HFFc6 (cell line): ENCODE measurements around the gene RNU6-9. TPM values are rescaled to one million over a fixed set of nuclear protein-coding genes. Genes with fewer than 3 reads are reported as not detected.
"Not testable (repeated sequence)": the region's sequence is repeated elsewhere in the genome, so short reads cannot be mapped to it uniquely, and the experiment has no call there.

Experiments
- DNase-seq: peaks from one replicate; pipeline ENCODE4 v3.0.0-alpha.2; 2018
- H3K27ac Mint-ChIP-seq: 2 replicates; pipeline ENCODE4 v1.8.0; 2020; ENCODE audit warnings: mild to moderate bottlenecking, mixed read lengths
- H3K27me3 Mint-ChIP-seq: 2 replicates; pipeline ENCODE4 v1.8.0; 2021; ENCODE audit warnings: mild to moderate bottlenecking, moderate library complexity, mixed read lengths; ENCODE audit not compliant: insufficient read depth
- H3K36me3 Mint-ChIP-seq: 2 replicates; pipeline ENCODE4 v1.8.0; 2021; ENCODE audit warnings: low read depth, mixed read lengths
- H3K4me1 Mint-ChIP-seq: 2 replicates; pipeline ENCODE4 v1.8.0; 2020; ENCODE audit warnings: low read depth, mixed read lengths
- H3K4me3 Mint-ChIP-seq: 2 replicates; pipeline ENCODE4 v1.8.0; 2020; ENCODE audit warnings: mild to moderate bottlenecking, moderate library complexity, mixed read lengths
- H3K9me3 Mint-ChIP-seq: 2 replicates; pipeline ENCODE4 v1.8.0; 2020; ENCODE audit warnings: mild to moderate bottlenecking, mixed read lengths
- total RNA-seq, 6 experiments: library from RNA; stranded (reverse); fragmentation: NEBNext Ultra II Directional; extraction: Animal tissue kit (Norgen Biotek cat#: 25700); gene quantifications; 2 replicates in 1 of 6; 3 replicates in 5 of 6; pipeline ENCODE4 v1.2.3, GENCODE V29; 2021
- TF ChIP-seq, protein P1 (sequence below): fragments of 200-600 bp; sonication (generic); IDR thresholded peaks from 2 replicates; pipeline ENCODE4 v1.5.0; 2021; ENCODE audit warnings: antibody characterized with exemption, mild to moderate bottlenecking

The RNU6-9 gene
- total RNA-seq, 6 experiments from 2014 or later: not detected

DNA sequence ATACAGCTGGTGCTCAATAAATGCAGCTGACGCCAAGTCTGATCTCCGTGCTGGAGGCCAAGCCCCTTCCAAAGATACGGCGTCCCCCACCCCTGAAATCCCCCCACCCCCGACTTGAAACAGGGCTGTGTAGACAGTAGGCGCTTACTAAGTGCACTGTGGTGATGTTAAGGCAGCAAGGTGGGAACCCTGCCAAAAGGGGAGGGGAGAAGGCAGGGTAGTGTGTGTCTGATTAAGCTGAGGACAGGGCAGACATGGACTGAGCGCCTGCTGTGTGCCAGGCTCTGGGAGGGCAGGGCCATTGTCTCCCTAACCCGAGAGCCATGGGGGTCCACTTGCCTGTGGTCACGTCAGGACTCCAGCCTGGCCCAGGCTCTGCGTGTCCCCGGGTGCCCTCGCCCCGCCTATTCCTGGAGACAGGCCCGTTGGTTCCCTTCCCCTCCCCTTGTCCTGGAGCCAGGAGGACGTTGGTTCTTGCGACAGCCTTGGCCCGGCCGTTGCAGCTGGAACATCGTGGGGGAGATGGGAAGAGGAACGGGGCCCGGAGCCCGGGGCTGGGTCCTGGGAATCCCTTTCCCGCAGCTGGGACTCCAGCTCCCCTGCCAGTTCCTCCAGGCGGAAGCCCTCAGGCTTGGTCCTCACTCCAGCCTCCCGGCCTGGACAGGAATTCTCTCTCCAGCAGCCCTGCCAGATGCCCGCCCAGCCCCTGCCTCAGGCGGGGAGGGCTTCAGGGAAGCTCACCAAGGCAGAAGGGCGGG lies 42.9 kb upstream of the RNU6-9 start:
- TF ChIP-seq, protein P1, sequence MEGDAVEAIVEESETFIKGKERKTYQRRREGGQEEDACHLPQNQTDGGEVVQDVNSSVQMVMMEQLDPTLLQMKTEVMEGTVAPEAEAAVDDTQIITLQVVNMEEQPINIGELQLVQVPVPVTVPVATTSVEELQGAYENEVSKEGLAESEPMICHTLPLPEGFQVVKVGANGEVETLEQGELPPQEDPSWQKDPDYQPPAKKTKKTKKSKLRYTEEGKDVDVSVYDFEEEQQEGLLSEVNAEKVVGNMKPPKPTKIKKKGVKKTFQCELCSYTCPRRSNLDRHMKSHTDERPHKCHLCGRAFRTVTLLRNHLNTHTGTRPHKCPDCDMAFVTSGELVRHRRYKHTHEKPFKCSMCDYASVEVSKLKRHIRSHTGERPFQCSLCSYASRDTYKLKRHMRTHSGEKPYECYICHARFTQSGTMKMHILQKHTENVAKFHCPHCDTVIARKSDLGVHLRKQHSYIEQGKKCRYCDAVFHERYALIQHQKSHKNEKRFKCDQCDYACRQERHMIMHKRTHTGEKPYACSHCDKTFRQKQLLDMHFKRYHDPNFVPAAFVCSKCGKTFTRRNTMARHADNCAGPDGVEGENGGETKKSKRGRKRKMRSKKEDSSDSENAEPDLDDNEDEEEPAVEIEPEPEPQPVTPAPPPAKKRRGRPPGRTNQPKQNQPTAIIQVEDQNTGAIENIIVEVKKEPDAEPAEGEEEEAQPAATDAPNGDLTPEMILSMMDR: no peak
- Mint-ChIP-seq H3K36me3 (no peaks in the 10 kb centered on the region), H3K27ac (peak overlapping the region; percentile 54), H3K27me3 (peaks cover 12% of the 10 kb centered on the region), H3K9me3 (no peaks in the 10 kb centered on the region), H3K4me1 (no peaks in the 10 kb centered on the region), H3K4me3 (no peak overlapping the region)
- peak; percentile 68 for DNase-seq

DNA sequence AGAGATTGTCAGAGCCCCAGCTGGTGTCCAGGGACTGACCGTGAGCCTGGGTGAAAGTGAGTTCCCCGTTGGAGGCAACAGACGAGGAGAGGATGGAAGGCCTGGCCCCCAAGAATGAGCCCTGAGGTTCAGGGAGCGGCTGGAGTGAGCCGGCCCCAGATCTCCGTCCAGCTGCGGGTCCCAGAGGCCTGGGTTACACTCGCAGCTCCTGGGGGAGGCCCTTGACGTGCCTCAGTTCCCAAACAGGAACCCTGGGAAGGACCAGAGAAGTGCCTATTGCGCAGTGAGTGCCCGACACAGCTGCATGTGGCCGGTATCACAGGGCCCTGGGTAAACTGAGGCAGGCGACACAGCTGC lies 42.3 kb upstream of the RNU6-9 start:
- Mint-ChIP-seq H3K4me3 (no peak overlapping the region), H3K9me3 (no peaks in the 10 kb centered on the region), H3K27ac (peak overlapping the region; percentile 54), H3K27me3 (peaks cover 8% of the 10 kb centered on the region), H3K36me3 (no peaks in the 10 kb centered on the region), H3K4me1 (no peaks in the 10 kb centered on the region)
- no peak for DNase-seq
- TF ChIP-seq, protein P1: no peak

DNA sequence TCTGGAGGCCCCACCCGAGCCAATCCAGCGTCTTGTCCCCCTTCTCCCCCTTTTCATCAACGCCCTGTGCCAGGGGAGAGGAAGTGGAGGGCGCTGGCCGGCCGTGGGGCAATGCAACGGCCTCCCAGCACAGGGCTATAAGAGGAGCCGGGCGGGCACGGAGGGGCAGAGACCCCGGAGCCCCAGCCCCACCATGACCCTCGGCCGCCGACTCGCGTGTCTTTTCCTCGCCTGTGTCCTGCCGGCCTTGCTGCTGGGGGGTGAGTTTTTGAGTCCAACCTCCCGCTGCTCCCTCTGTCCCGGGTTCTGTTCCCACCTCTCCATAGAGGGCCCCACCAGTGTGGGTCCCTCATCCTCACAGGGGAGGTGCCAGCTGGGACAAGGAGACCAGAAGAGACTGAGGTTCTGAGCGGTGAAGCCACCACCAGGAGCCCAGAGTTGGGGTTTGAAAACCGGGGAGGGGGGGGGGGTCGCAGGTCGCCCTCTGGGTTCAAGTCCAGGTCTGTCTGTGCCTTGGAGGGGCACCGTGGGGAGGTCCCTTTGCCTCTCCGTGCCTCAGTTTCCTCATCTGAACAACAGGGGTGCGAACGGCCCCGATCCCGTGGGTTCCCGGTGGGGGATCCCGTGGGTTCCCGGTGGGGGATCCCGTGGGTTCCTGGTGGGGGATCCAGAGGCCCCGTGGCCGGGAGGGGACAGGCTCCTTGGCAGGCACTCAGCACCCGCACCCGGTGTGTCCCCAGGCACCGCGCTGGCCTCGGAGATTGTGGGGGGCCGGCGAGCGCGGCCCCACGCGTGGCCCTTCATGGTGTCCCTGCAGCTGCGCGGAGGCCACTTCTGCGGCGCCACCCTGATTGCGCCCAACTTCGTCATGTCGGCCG lies 40.9 kb upstream of the RNU6-9 start, which contains the start of gene ELANE:
Gene ELANE, plus strand, starts transcription at position 168 of the 878 bp plus-strand sequence. Its CDS starts 26 bp downstream, at position 194.
- TF ChIP-seq, protein P1: no peak
- H3K4me1 Mint-ChIP-seq: no peaks in the 10 kb centered on the region
- H3K27me3 Mint-ChIP-seq: peaks cover under 1% of the 10 kb centered on the region; the same call in 1 of the 2 replicates
- H3K9me3 Mint-ChIP-seq: no peaks in the 10 kb centered on the region
- H3K4me3 Mint-ChIP-seq: no peak within 1 kb of the TSS
- H3K36me3 Mint-ChIP-seq: no peaks in the 10 kb centered on the region
- H3K27ac Mint-ChIP-seq: no peak within 1 kb of the TSS; the same call in 1 of the 2 replicates
- DNase-seq: no peak

DNA sequence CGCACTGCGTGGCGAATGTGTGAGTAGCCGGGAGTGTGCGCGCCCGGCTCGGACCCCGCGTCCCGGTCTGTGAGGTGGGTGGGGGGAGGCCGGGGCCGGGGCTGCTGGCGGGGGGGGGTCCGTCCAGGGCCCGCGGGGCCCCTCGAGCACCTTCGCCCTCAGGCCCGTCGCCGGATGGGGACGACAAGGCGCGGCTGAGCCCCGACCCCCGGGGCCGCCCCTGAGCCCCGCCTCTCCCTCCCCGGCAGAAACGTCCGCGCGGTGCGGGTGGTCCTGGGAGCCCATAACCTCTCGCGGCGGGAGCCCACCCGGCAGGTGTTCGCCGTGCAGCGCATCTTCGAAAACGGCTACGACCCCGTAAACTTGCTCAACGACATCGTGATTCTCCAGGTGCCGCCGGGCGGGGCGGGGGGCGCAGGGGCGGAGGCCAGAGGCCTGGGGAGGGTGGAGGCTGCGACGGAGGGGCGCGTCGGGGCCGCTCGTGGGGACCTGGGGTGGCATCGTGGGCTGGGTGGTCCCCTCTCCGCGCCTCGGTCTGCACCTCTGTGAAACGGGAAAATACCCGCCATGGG lies 40.2 kb upstream of the RNU6-9 start:
- no peak overlapping the region for H3K27ac Mint-ChIP-seq
- TF ChIP-seq, protein P1: no peak
- no peak overlapping the region for H3K4me3 Mint-ChIP-seq
- H3K36me3 Mint-ChIP-seq: no peaks in the 10 kb centered on the region
- H3K27me3 Mint-ChIP-seq: no peaks in the 10 kb centered on the region; the same call in 1 of the 2 replicates
- H3K4me1 Mint-ChIP-seq: no peaks in the 10 kb centered on the region
- no peaks in the 10 kb centered on the region for H3K9me3 Mint-ChIP-seq
- DNase-seq: no peak

DNA sequence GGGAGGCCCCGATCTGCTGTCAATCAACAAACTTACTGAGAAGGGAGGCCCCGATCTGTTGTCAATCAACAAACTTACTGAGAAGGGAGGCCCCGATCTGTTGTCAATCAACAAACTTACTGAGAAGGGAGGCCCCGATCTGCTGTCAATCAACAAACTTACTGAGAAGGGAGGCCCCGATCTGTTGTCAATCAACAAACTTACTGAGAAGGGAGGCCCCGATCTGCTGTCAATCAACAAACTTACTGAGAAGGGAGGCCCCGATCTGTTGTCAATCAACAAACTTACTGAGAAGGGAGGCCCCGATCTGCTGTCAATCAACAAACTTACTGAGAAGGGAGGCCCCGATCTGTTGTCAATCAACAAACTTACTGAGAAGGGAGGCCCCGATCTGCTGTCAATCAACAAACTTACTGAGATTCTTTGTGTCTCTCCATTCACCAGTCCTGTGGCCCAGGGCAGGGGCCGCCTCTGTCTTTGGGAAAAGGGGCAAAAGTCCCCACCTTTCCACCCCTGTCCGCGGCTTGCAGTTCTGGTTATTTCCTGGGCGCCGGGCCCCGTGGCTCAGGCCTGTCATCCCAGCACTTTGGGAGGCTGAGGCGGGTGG lies 39.6 kb upstream of the RNU6-9 start:
- H3K36me3 Mint-ChIP-seq, H3K27me3 Mint-ChIP-seq, DNase-seq, H3K4me1 Mint-ChIP-seq, H3K9me3 Mint-ChIP-seq, H3K27ac Mint-ChIP-seq, H3K4me3 Mint-ChIP-seq: not testable (repeated sequence)
